Measurements from ENCODE around the gene MB. TPM values are rescaled to one million over a fixed set of nuclear protein-coding genes. Genes with fewer than 3 reads are reported as not detected.

MB gene
- total RNA-seq, 6 experiments from 2014 or later: 0.61 to 10.2 (median 1.3) TPM

DNA sequence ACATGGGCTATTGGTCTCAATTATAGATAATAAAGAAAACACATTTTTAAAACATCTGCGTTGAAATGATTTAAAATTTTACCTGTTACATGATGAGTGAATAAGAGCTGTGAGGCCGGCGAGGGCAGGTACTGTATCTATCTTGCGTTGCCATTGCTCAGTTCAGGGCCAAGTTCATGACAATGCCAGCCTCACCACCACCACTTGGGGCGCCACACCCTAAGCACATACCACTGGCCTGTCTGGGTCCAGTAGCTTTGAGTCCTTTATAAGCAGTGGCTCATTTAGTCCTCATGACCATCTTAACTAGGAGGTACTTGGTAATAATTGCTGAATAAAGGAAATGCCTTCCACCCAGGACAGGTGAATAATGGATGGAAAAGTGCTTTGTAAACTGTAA lies 14.5 kb upstream of the MB start:
- intact Hi-C loops (cut with DNase I): loop anchor here (10.0 kb wide), 2 partner anchors 103 to 293 kb away; no protein-coding TSS in a partner anchor
- H3K4me1 ChIP-seq: no peaks in the 10 kb centered on the region
- H3K27ac ChIP-seq: no peak overlapping the region
- 71% methylated on average over 3 of the region's 5 CpGs for WGBS (ENCODE audit: insufficient coverage, low coverage, low lambda C conversion rate, missing lambda C conversion rate)
- no peaks in the 10 kb centered on the region for H3K27me3 ChIP-seq
- no peak overlapping the region for H3K4me3 ChIP-seq
- ATAC-seq: peak; percentile 26 to 50 (median 46)
- H3K36me3 ChIP-seq: no peaks in the 10 kb centered on the region
- H3K9me3 ChIP-seq: no peaks in the 10 kb centered on the region
- DNase-seq: peak in 1 of 3 donors; percentile 56
- no peak for TF ChIP-seq POLR2A (IDR thresholded peaks at IDR 0.05)
- TF ChIP-seq, protein P1, sequence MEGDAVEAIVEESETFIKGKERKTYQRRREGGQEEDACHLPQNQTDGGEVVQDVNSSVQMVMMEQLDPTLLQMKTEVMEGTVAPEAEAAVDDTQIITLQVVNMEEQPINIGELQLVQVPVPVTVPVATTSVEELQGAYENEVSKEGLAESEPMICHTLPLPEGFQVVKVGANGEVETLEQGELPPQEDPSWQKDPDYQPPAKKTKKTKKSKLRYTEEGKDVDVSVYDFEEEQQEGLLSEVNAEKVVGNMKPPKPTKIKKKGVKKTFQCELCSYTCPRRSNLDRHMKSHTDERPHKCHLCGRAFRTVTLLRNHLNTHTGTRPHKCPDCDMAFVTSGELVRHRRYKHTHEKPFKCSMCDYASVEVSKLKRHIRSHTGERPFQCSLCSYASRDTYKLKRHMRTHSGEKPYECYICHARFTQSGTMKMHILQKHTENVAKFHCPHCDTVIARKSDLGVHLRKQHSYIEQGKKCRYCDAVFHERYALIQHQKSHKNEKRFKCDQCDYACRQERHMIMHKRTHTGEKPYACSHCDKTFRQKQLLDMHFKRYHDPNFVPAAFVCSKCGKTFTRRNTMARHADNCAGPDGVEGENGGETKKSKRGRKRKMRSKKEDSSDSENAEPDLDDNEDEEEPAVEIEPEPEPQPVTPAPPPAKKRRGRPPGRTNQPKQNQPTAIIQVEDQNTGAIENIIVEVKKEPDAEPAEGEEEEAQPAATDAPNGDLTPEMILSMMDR (IDR thresholded peaks at IDR 0.05): peak; percentile 46 to 61 (median 59)

DNA sequence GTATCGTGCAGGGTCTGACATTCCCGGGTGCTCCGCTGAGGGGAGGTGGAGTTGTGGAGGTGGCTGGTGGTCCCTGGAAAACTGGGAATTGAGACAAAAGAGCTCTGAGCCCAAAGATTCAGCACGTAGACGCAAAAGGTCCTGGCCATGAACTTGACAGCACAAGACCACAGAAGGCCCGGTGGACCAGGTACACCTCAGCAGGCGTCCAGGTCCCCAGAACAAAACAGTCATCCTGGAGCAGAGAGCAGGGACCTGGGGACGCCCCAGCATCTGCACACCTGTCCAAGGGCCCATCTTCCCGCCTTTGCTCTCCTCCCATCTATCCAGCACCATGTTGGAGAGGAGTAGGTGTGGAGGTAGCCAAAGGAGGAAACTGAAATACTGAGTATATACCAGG lies 13.8 kb upstream of the MB start:
- WGBS (ENCODE audit: insufficient coverage, low coverage, low lambda C conversion rate, missing lambda C conversion rate): 93% methylated on average over 8 of the region's 9 CpGs
- no peaks in the 10 kb centered on the region for H3K4me1 ChIP-seq
- no peak for DNase-seq
- H3K9me3 ChIP-seq: no peaks in the 10 kb centered on the region
- H3K27me3 ChIP-seq: no peaks in the 10 kb centered on the region
- ATAC-seq: no peak
- no peaks in the 10 kb centered on the region for H3K36me3 ChIP-seq
- no peak overlapping the region for H3K4me3 ChIP-seq
- intact Hi-C loops (cut with DNase I): loop anchor here (10.0 kb wide), 2 partner anchors 104 to 294 kb away; no protein-coding TSS in a partner anchor
- H3K27ac ChIP-seq: no peak overlapping the region
- no peak for TF ChIP-seq POLR2A (IDR thresholded peaks at IDR 0.05)
- TF ChIP-seq, protein P1 (IDR thresholded peaks at IDR 0.05): no peak

DNA sequence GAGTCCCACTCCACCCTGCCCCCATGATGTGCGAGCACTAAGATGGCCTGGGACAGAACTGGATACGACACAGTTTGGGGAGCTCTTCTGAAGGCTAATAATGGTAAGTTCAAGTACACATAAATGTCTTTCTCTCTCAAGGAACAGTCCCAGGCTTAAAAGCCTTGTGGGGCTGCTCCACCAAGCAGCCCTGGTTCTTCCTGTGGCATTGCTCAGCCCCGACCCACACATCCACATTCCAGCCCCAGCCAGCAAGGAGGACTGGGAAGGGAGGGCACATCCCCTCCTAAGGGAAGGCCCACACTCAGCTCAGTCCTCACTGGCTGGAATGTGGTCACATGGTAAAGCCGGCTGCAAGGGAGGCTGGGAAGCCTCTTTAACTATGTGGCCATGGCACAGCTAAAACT lies 13.3 kb upstream of the MB start:
- H3K4me3 ChIP-seq: no peak overlapping the region
- H3K27ac ChIP-seq: no peak overlapping the region
- ATAC-seq (no peak), DNase-seq (no peak)
- H3K36me3 ChIP-seq: no peaks in the 10 kb centered on the region
- no peaks in the 10 kb centered on the region for H3K4me1 ChIP-seq
- no peaks in the 10 kb centered on the region for H3K27me3 ChIP-seq
- H3K9me3 ChIP-seq: no peaks in the 10 kb centered on the region
- TF ChIP-seq, protein P1 (IDR thresholded peaks at IDR 0.05): no peak
- TF ChIP-seq POLR2A (IDR thresholded peaks at IDR 0.05): no peak
- intact Hi-C loops (cut with DNase I): loop anchor here (10.0 kb wide), 2 partner anchors 104 to 294 kb away; no protein-coding TSS in a partner anchor
- WGBS (ENCODE audit: insufficient coverage, low coverage, low lambda C conversion rate, missing lambda C conversion rate): 82% methylated on average over 2 of the region's 4 CpGs

DNA sequence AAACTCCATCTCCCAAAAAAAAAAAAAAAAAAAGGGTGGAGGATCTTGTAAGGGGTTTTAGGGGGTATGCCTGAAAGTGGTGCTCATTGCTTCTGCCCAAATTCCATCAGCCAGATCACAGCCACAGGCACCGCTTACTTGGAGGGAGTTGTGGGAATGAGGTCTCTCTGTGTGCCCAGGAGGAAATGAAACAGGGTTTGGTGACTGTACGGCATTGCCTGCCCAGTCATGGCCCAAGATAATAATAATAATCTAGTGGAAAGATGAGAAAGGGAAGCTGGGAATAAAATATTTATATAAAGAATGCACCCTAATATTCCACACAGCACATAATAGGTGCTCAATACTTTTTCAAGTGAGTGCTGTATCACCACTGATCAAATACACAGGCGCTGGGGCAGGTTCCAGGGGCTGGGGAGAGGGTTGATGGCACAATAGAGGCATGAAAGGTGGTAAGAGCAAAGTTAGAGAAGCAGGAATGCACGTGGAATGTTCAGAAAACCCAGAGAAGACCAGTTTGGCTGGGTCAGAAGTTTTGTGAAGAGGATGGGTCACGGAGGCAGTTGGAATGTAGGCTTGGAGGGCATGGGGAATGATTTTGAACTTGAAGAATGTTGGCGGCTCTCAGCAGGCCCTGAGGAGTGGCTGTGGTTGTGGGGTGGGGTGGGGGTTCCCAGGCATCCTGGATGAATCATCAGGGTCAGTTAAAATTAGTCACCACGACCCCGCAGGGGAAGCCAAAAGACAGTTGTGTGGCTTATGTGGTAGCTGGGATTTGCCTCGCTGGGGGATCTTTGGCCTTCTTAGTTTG lies 12.5 kb upstream of the MB start:
- DNase-seq: peak in 1 of 3 donors; percentile 42
- peak in 1 of 4 donors; percentile 6 for ATAC-seq
- WGBS (ENCODE audit: insufficient coverage, low coverage, low lambda C conversion rate, missing lambda C conversion rate): 41% methylated on average over 9 of the region's 9 CpGs
- H3K27ac ChIP-seq: no peak overlapping the region
- H3K4me1 ChIP-seq: no peaks in the 10 kb centered on the region
- TF ChIP-seq, protein P1 (IDR thresholded peaks at IDR 0.05): no peak
- no peak overlapping the region for H3K4me3 ChIP-seq
- H3K36me3 ChIP-seq: no peaks in the 10 kb centered on the region
- intact Hi-C loops (cut with DNase I): loop anchor here (5.0 to 10.0 kb wide), 3 partner anchors 105 to 493 kb away; no protein-coding TSS in a partner anchor
- H3K27me3 ChIP-seq: no peaks in the 10 kb centered on the region
- no peaks in the 10 kb centered on the region for H3K9me3 ChIP-seq

Data from right lobe of liver (tissue), 6 donors.